Ovary (tissue), 9 donors: ENCODE data around the gene ASB6. TPM values are rescaled to one million over a fixed set of nuclear protein-coding genes. Genes with fewer than 3 reads are reported as not detected.

Source experiments
- DNase-seq, 5 donors: peaks; one replicate each; pipeline ENCODE4 v3.0.0-alpha.2; 2019 to 2020
- H3K27ac ChIP-seq, 2 donors: fragments of 200-600 bp; one replicate each; pipeline versions ENCODE4 v1.5.1 to v1.8.0; 2019 to 2022
- H3K27me3 ChIP-seq: fragments of 200-600 bp; one replicate; pipeline ENCODE4 v1.8.0; 2022
- H3K36me3 ChIP-seq: fragments of 200-600 bp; sonication (generic); one replicate; pipeline ENCODE4 v1.5.1; 2019
- H3K4me1 ChIP-seq: one replicate; pipeline ENCODE4 v1.8.1; 2013; ENCODE audit warnings: mild to moderate bottlenecking, moderate library complexity; ENCODE audit not compliant: insufficient read depth
- H3K4me3 ChIP-seq: fragments of 200-600 bp; sonication (generic); one replicate; pipeline ENCODE4 v1.5.1; 2017
- H3K9me3 ChIP-seq, 2 donors: fragments of 200-600 bp in 1 of 2; sonication (generic) in 1 of 2; one replicate each; pipeline versions ENCODE4 v1.5.1 to v1.8.1; 2013 to 2019; ENCODE audit warnings: mild to moderate bottlenecking in 1 of 2, moderate library complexity in 1 of 2
- EP300 ChIP-seq: sonication (generic); formaldehyde crosslinking; IDR thresholded peaks from one replicate; pipeline ENCODE4 v1.6.1; 2017; ENCODE audit warnings: antibody characterized with exemption
- POLR2A ChIP-seq: fragments of 450-650 bp; IDR thresholded peaks from one replicate; pipeline ENCODE4 v1.6.1; 2017; ENCODE audit warnings: antibody characterized with exemption, mild to moderate bottlenecking, moderate library complexity
- WGBS, 3 donors: extraction: QIAGEN DNeasy Blood & Tissue Kit in 1 of 3; methylation state at CpG; one replicate each; pipeline versions ENCODE4 v1.1.5 to v1.1.7; 2013 to 2017; 5-methylcytosine and 5-hydroxymethylcytosine counted together
- intact Hi-C, 4 donors: fragments of 100-400 bp; cut with DNase I; formaldehyde crosslinking; loops; one replicate each; pipeline versions ENCODE4 v1.11.0 to v1.15.1; 2022 to 2023
- polyA plus RNA-seq, 2 donors: library from polyadenylated mRNA; stranded (reverse); fragments of 200-250 nt in 1 of 2; fragments of 350-450 nt in 1 of 2; fragmentation: Illumina TruSeq in 1 of 2; extraction: RNeasy Lipid Tissue Mini Kit (QIAGEN cat#74804) in 1 of 2; gene quantifications; one replicate each; pipeline ENCODE4 v1.2.3, GENCODE V29; 2013 to 2014
- total RNA-seq, 7 donors: library from RNA; depleted of rRNA in 2 of 7; stranded (reverse); fragments of >200 nt in 2 of 7; fragmentation: NEBNext Ultra II Directional in 3 of 7; extraction: Animal tissue kit (Norgen Biotek cat#: 25700) in 3 of 7; gene quantifications; one replicate each; pipeline versions ENCODE4 v1.1.0 to v1.2.4, GENCODE V29; 2016 to 2023
- TF ChIP-seq, protein P1 (sequence below), 3 donors: fragments of 450-650 bp in 2 of 3; fragments of 200-600 bp in 1 of 3; IDR thresholded peaks; one replicate each; pipeline versions ENCODE4 v1.5.1 to v1.8.0; 2016 to 2022; ENCODE audit warnings: antibody characterized with exemption in 3 of 3, mild to moderate bottlenecking in 1 of 3
- donor health status: DM: no; HTN: no; CAD: no; lungs with moderate emphysema.
- donor health status: DM: no; HTN: no; CAD: no.
- donor health status: Bipolar disorder and iron deficiency.
- donor health status: DM: yes; HTN: yes; CAD: no.
- donor health status: DM: no; HTN: no; CAD: no.
- donor health status: DM: yes; HTN: yes; CAD: no.

Gene ASB6
- total and polyA plus RNA-seq, 9 donors: 6.3 to 20.1 (median 16.6) TPM

DNA sequence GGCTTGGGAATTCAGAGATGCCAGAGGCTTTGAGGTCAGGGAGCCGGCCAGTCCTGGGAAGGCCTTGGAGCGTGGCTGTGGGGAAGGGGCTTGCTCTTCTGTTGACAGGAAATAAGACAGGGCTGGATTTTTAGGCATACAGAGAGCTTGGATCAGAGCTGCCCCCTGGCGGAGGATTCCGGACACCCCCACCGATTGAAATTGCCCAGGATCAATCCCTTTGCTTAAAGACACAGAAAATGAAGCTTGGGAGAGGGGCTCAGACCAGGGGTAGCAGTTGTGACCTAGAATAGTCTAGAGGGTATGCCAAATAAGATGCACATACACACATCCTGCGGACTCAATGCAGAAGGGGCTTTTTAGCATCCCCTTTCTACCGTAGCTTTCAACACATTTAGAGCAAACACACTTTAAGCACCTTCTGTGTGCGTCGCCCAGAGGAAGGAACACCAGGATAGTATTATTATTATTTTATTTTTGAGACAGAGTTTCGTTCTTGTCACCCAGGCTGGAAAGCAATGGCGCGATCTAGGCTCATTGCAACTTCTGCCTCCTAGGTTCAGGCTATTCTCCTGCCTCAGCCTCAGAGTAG, 17.7 kb downstream of the ASB6 start:
- Histone ChIP-seq H3K4me1 (peaks cover 14% of the 10 kb centered on the region), H3K36me3 (no peaks in the 10 kb centered on the region), H3K27ac (no peak overlapping the region), H3K4me3 (no peak overlapping the region), H3K9me3 (no peaks in the 10 kb centered on the region), H3K27me3 (no peaks in the 10 kb centered on the region)
- no peak for TF ChIP-seq POLR2A
- TF ChIP-seq, protein P1, sequence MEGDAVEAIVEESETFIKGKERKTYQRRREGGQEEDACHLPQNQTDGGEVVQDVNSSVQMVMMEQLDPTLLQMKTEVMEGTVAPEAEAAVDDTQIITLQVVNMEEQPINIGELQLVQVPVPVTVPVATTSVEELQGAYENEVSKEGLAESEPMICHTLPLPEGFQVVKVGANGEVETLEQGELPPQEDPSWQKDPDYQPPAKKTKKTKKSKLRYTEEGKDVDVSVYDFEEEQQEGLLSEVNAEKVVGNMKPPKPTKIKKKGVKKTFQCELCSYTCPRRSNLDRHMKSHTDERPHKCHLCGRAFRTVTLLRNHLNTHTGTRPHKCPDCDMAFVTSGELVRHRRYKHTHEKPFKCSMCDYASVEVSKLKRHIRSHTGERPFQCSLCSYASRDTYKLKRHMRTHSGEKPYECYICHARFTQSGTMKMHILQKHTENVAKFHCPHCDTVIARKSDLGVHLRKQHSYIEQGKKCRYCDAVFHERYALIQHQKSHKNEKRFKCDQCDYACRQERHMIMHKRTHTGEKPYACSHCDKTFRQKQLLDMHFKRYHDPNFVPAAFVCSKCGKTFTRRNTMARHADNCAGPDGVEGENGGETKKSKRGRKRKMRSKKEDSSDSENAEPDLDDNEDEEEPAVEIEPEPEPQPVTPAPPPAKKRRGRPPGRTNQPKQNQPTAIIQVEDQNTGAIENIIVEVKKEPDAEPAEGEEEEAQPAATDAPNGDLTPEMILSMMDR (IDR thresholded peaks at IDR 0.05): peak; percentile 16 to 43 (median 37)
- WGBS, 3 donors: 42 to 48% (median 43%) methylated on average over 12 of the region's 12 CpGs
- intact Hi-C loops: no loop called here
- DNase-seq: peak in 3 of 5 donors; percentile 58 to 68 (median 66)

DNA sequence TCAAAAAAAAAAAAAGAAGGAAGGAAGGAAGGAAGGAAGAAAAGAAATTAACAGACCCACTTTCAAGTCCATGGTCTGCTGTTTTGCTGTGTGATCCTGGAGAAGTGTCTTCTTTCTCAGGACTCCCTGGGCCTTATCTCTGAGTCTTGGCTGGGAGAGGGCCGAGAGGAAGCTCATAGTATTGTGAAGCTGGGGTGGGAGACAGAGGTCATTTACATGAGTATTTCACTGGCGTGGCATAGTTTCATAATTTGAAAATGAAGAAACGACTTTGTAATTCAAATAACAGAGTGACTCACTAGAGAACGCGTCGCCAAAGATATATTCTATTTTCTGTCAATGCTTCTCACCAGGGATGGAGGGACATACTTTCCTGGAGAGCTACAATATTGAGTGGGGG, 18.6 kb downstream of the ASB6 start:
- Histone ChIP-seq H3K27ac (no peak overlapping the region), H3K36me3 (no peaks in the 10 kb centered on the region), H3K9me3 (no peaks in the 10 kb centered on the region), H3K4me1 (peaks cover 14% of the 10 kb centered on the region), H3K27me3 (no peaks in the 10 kb centered on the region), H3K4me3 (no peak overlapping the region)
- no peak for TF ChIP-seq POLR2A
- TF ChIP-seq, protein P1 (IDR thresholded peaks at IDR 0.05): no peak
- intact Hi-C loops: no loop called here
- 56 to 64% (median 62%) methylated on average over 6 of the region's 6 CpGs for WGBS, 3 donors
- no peak for DNase-seq

DNA sequence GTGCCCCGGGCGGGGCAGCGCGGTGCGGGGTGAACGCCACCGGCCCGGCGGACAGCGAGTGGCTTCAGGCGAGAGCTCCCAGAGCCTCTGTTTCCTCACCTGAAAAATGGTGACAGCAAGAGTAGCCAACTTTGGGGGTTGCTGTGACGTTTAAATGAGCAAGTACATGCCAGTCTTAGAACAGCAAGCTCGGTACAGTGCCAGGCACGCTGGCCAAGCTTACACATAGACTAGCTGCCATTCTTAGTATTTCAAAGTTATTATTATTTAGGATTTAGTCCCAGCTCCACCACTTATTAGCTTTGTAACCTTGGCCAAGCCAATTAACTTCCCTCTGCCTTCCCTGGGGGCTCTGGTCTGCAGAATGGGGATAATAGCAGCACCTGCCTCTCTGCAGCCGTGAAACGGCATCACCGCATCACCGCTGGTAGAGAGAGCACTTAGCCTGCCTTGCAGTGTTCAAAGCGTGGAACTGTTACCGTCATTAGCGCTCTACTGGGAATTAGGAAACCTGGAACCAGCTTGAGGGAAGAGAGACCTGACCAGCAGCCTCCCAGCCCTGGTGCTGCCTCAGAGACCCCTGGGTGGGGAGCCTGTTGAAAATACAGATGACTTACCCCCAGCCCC, 21.2 kb downstream of the ASB6 start, which contains the start of gene C9orf50:
Gene C9orf50, minus strand, starts transcription at position 433 of the 627 bp plus-strand sequence. CDS start 527 bp downstream, outside the sequence.
- intact Hi-C loops: no loop called here
- Histone ChIP-seq H3K36me3 (no peaks in the 10 kb centered on the region), H3K4me3 (peak within 1 kb of the TSS; percentile 36), H3K4me1 (peaks cover 4% of the 10 kb centered on the region), H3K9me3 (no peaks in the 10 kb centered on the region), H3K27me3 (no peaks in the 10 kb centered on the region), H3K27ac (no peak within 1 kb of the TSS)
- 16 to 24% (median 17%) methylated on average over 17 to 21 of the region's 21 CpGs for WGBS, 3 donors
- TF ChIP-seq, protein P1 (IDR thresholded peaks at IDR 0.05): no peak
- TF ChIP-seq POLR2A: no peak
- no peak for TF ChIP-seq EP300
- DNase-seq: no peak

DNA sequence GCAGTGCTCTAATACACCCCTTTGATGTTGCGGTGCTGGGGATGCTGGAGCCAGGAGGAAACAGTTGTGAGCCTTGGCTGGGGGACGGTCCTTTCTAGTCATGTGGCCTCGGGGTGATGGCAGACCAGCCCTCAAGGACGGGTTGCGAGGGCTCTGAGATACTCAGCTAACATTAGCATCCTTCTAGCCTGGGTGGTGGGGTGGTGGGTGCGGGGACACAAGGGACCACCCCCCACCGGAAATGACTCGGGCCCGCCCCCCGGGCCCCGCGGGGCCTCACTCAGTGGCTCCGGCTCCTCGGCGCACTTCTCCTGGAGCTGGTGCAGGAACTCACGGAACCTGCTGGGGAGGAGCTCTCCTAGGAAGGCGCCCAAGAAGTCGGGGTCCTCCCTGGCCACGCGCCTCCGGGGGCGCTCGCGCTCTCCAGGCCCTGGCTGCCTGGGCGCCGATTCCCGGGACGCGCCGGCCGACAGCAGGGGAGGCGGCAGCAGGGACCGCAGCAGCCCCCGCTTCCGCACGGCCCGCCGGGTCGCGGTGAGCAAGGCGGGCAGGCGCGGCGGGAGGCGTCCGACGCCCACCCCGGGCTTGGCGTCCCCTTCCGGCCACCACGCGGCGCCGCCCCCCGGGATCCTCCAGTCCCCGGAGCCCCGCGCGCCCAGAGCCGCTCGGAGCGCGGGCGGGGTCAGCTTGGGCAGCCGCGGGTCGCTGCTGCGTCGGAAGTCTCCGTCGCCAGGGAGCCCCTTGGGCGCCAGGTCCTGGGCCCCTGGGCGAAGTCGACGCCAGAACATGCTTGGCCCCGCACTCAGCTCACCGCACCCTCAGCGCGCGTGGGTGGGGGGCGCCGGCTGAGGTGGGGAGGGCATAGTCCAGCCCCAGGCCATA, 21.9 kb downstream of the ASB6 start:
- H3K36me3 ChIP-seq: no peaks in the 10 kb centered on the region
- no peaks in the 10 kb centered on the region for H3K27me3 ChIP-seq
- no peak overlapping the region for H3K27ac ChIP-seq
- H3K9me3 ChIP-seq: no peaks in the 10 kb centered on the region
- DNase-seq: peak in 1 of 5 donors; percentile 48
- peaks cover 4% of the 10 kb centered on the region for H3K4me1 ChIP-seq
- 1 to 2% (median 2%) methylated on average over 54 to 82 of the region's 82 CpGs for WGBS, 3 donors
- intact Hi-C loops: loop anchor here in 1 of 4 donors (10.0 kb wide), 1 partner anchor 295 kb away; no protein-coding TSS in a partner anchor
- peak overlapping the region; percentile 36 for H3K4me3 ChIP-seq
- TF ChIP-seq POLR2A (no peak), EP300 (no peak)
- TF ChIP-seq, protein P1 (IDR thresholded peaks at IDR 0.05): no peak
